Right lung (tissue), 10 donors: Measurements from ENCODE around the gene TMEM91. TPM values are rescaled to one million over a fixed set of nuclear protein-coding genes. Genes with fewer than 3 reads are reported as not detected.
A peak's percentile ranks its signal among the peaks of the same experiment; 100 is the strongest.
"Not testable (repeated sequence)": the region's sequence is repeated elsewhere in the genome, so short reads cannot be mapped to it uniquely, and the experiment has no call there.

Source experiments
- DNase-seq, 2 donors: peaks; one replicate each; pipeline ENCODE4 v3.0.0-alpha.2; 2013
- long read RNA-seq, 8 donors: transcript quantifications; one replicate each; lab custom pipeline, GENCODE V29; 2026
- polyA plus RNA-seq, 5 donors: library from polyadenylated mRNA; unstranded; fragments of 120-200 nt; gene quantifications; one replicate each; pipeline versions ENCODE4 v1.2.1 to v1.2.3, GENCODE V29; 2013; ENCODE audit warnings: inconsistent platforms in 1 of 5, low replicate concordance in 1 of 5; ENCODE audit not compliant: insufficient read length in 5 of 5, insufficient read depth in 1 of 5

Gene TMEM91
- 10 to 100 TPM; 10.5 to 20.2 (median 17.6) TPM for polyA plus RNA-seq
- long read RNA-seq, donor 1, partial matches to known transcripts = 0 of 5 reads
- long read RNA-seq, donor 1, other reads (novel, unspliced or antisense) = 0 of 5 reads
- long read RNA-seq, donor 2 = 0 reads
- long read RNA-seq, donor 3, partial matches to known transcripts = 29 of 30 reads
- long read RNA-seq, donor 3, other reads (novel, unspliced or antisense) = 0 of 30 reads
- long read RNA-seq, donor 4, partial matches to known transcripts = 0 of 6 reads
- long read RNA-seq, donor 4, other reads (novel, unspliced or antisense) = 6 of 6 reads
- long read RNA-seq, donor 5, partial matches to known transcripts = 0 of 4 reads
- long read RNA-seq, donor 5, other reads (novel, unspliced or antisense) = 0 of 4 reads
- long read RNA-seq, donor 6, partial matches to known transcripts = 0 of 8 reads
- long read RNA-seq, donor 6, other reads (novel, unspliced or antisense) = 6 of 8 reads
- long read RNA-seq, donor 7, partial matches to known transcripts = 0 of 2 reads
- long read RNA-seq, donor 7, other reads (novel, unspliced or antisense) = 0 of 2 reads
- long read RNA-seq, donor 8, partial matches to known transcripts = 0 of 16 reads
- long read RNA-seq, donor 8, other reads (novel, unspliced or antisense) = 16 of 16 reads

- DNase-seq = no peak
Measured at GRCh38 chr19:41376241-41376997, at the start of gene TMEM91. Gene TMEM91, plus strand, starts transcription at chr19:41376533. Its CDS starts 1,777 bp downstream, at chr19:41378310.

GRCh38 chr19:41327076-41327575 lies 49.2 kb upstream of the TMEM91 start:
- peak in 1 of 2 donors; percentile 36 for DNase-seq

- no peak for DNase-seq
Measured at GRCh38 chr19:41327576-41328156, 48.7 kb upstream of the TMEM91 start.

- DNase-seq = no peak
Measured at GRCh38 chr19:41328157-41328841, 48.0 kb upstream of the TMEM91 start.

GRCh38 chr19:41328842-41329225 lies 47.5 kb upstream of the TMEM91 start:
- no peak for DNase-seq

- DNase-seq = no peak
Measured at GRCh38 chr19:41330481-41330880, 45.9 kb upstream of the TMEM91 start.

GRCh38 chr19:41330946-41331678 lies 45.2 kb upstream of the TMEM91 start:
- DNase-seq = no peak

GRCh38 chr19:41332000-41332399 lies 44.3 kb upstream of the TMEM91 start:
- DNase-seq = no peak

- no peak for DNase-seq
Measured at GRCh38 chr19:41332468-41332867, 43.9 kb upstream of the TMEM91 start.

GRCh38 chr19:41334793-41335192 lies 41.5 kb upstream of the TMEM91 start:
- no peak for DNase-seq

- DNase-seq = no peak
Measured at GRCh38 chr19:41335467-41335866, 40.9 kb upstream of the TMEM91 start.

- DNase-seq = no peak
Measured at GRCh38 chr19:41339936-41340335, 36.4 kb upstream of the TMEM91 start.

- DNase-seq = no peak
Measured at GRCh38 chr19:41341669-41342490, 34.5 kb upstream of the TMEM91 start.

- DNase-seq = no peak
Measured at GRCh38 chr19:41344162-41344561, 32.2 kb upstream of the TMEM91 start.

GRCh38 chr19:41346916-41347315 lies 29.4 kb upstream of the TMEM91 start:
- DNase-seq = not testable (repeated sequence)

GRCh38 chr19:41350735-41351338 lies 25.5 kb upstream of the TMEM91 start:
- DNase-seq = no peak

- DNase-seq = no peak
Measured at GRCh38 chr19:41351339-41352245, 24.7 kb upstream of the TMEM91 start.

GRCh38 chr19:41352279-41352608 lies 24.1 kb upstream of the TMEM91 start:
- DNase-seq = no peak
